ENCODE measurements around the gene SERPINB12. TPM values are rescaled to one million over a fixed set of nuclear protein-coding genes. Genes with fewer than 3 reads are reported as not detected.

The SERPINB12 gene
- total RNA-seq, 2 donors from 2014 or later = not detected

GRCh38 chr18:63586966-63587365 lies 44.8 kb downstream of the SERPINB12 start, which contains the start of gene SERPINB13:
Gene SERPINB13 (plus strand): TSS chr18:63587343. CDS start chr18:63588668, 1,325 bp downstream.
- no peak within 1 kb of the TSS for H3K4me3 ChIP-seq
- DNase-seq = no peak
- intact Hi-C loops (cut with DNase I) = no loop called here
- H3K9ac ChIP-seq (ENCODE audit: low read depth in 2 of 2, low read length in 2 of 2) = no peak within 1 kb of the TSS
- H3K27ac ChIP-seq = no peak within 1 kb of the TSS
- H3K4me1 ChIP-seq = no peaks in the 10 kb centered on the region
- H3K9me3 ChIP-seq = no peaks in the 10 kb centered on the region
- no peaks in the 10 kb centered on the region for H3K27me3 ChIP-seq
- H3K36me3 ChIP-seq = no peaks in the 10 kb centered on the region
- TF ChIP-seq, protein P1, sequence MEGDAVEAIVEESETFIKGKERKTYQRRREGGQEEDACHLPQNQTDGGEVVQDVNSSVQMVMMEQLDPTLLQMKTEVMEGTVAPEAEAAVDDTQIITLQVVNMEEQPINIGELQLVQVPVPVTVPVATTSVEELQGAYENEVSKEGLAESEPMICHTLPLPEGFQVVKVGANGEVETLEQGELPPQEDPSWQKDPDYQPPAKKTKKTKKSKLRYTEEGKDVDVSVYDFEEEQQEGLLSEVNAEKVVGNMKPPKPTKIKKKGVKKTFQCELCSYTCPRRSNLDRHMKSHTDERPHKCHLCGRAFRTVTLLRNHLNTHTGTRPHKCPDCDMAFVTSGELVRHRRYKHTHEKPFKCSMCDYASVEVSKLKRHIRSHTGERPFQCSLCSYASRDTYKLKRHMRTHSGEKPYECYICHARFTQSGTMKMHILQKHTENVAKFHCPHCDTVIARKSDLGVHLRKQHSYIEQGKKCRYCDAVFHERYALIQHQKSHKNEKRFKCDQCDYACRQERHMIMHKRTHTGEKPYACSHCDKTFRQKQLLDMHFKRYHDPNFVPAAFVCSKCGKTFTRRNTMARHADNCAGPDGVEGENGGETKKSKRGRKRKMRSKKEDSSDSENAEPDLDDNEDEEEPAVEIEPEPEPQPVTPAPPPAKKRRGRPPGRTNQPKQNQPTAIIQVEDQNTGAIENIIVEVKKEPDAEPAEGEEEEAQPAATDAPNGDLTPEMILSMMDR (IDR thresholded peaks at IDR 0.05) = no peak

DNA sequence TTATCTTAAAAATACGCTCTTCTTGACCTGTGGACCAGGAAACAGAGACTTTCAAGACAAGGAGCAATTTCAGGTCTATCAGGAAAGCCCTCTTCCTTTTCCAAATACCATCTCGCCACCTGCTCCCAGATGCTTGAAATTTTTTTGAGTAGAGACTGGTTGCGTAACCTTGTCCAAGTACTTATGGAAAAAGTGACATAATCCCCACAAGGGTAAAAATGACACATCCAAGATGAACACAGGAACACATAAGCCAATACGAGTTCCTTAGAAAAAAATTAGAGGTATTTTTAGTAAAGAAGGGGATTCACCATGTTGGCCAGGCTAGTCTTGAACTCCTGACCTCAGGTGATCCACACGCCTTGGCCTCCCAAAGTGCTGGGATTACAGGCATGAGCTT lies 46.7 kb downstream of the SERPINB12 start:
- H3K4me3 ChIP-seq = no peak overlapping the region
- DNase-seq = no peak
- no peak overlapping the region for H3K9ac ChIP-seq (ENCODE audit: low read depth in 2 of 2, low read length in 2 of 2)
- H3K4me1 ChIP-seq = no peaks in the 10 kb centered on the region
- intact Hi-C loops (cut with DNase I) = no loop called here
- no peaks in the 10 kb centered on the region for H3K9me3 ChIP-seq
- H3K27me3 ChIP-seq = no peaks in the 10 kb centered on the region
- H3K36me3 ChIP-seq = no peaks in the 10 kb centered on the region
- TF ChIP-seq, protein P1 (IDR thresholded peaks at IDR 0.05) = no peak
- no peak overlapping the region for H3K27ac ChIP-seq

DNA sequence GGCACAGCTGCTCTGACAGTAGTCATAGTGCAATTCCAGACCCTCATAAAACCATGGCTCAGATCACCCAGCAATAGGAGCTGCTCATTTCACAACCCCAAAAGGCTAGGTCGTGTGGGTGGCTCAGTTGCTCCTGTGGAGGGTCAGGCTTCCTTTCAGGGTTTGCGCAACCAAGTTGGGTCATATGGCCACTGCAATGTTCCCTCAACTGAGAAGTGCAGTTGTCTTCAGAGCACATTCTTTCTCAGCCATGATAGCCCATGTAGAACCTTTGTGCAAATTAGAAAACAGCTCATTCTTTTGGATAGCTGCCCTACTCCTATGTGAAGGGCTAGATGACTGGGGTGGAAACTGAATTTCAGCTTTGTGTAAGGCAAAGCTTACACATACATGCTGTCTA lies 48.2 kb downstream of the SERPINB12 start:
- H3K9ac ChIP-seq (ENCODE audit: low read depth in 2 of 2, low read length in 2 of 2) = no peak overlapping the region
- H3K36me3 ChIP-seq = no peaks in the 10 kb centered on the region
- H3K27ac ChIP-seq = no peak overlapping the region
- intact Hi-C loops (cut with DNase I) = no loop called here
- DNase-seq = no peak
- H3K27me3 ChIP-seq = no peaks in the 10 kb centered on the region
- no peak overlapping the region for H3K4me3 ChIP-seq
- TF ChIP-seq, protein P1 (IDR thresholded peaks at IDR 0.05) = no peak
- H3K4me1 ChIP-seq = no peaks in the 10 kb centered on the region
- H3K9me3 ChIP-seq = no peaks in the 10 kb centered on the region

DNA sequence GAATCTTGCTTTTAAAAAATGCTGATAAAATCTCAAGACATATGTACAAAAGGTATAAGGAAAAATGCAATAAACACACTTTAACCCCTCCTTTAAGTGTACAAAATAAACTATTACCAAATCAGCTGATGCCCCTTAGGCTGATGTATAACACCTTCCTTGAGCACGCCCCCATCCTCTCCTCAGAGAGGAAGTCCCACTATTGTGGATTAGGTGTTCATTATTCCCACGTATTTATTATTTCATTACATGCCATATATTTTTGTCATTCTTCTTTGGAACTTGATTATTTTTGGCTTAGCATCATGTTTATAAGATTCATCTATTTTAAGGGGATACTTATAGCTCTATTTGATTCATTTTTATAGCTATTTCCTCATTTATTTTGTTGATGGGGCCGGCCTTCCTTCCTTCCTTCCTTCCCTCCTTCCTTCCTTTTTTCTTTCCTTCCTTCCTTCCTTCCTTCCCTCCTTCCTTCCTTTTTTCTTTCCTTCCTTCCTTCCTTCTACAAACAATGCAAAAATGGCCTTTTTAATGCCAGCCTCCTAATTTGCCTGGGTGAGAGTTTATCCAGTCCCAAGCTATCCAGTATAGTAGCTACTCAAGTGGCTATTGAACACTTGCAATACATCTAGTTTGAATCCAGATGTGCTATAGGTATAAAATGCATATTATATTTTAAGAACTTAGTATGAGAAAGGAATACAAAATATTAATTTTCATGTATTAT lies 49.0 kb downstream of the SERPINB12 start:
- no peak overlapping the region for H3K4me3 ChIP-seq
- no peaks in the 10 kb centered on the region for H3K9me3 ChIP-seq
- TF ChIP-seq, protein P1 (IDR thresholded peaks at IDR 0.05) = no peak
- no peak overlapping the region for H3K9ac ChIP-seq (ENCODE audit: low read depth in 2 of 2, low read length in 2 of 2)
- no peak overlapping the region for H3K27ac ChIP-seq
- intact Hi-C loops (cut with DNase I) = no loop called here
- no peaks in the 10 kb centered on the region for H3K27me3 ChIP-seq
- no peak for DNase-seq
- no peaks in the 10 kb centered on the region for H3K4me1 ChIP-seq
- H3K36me3 ChIP-seq = no peaks in the 10 kb centered on the region

GRCh38 chr18:63591725-63592124 lies 49.6 kb downstream of the SERPINB12 start:
- Histone ChIP-seq H3K4me1 (no peaks in the 10 kb centered on the region), H3K9me3 (no peaks in the 10 kb centered on the region), H3K36me3 (no peaks in the 10 kb centered on the region), H3K4me3 (no peak overlapping the region), H3K27ac (no peak overlapping the region), H3K27me3 (no peaks in the 10 kb centered on the region), H3K9ac (ENCODE audit: low read depth in 2 of 2, low read length in 2 of 2) (no peak overlapping the region)
- DNase-seq = no peak
- intact Hi-C loops (cut with DNase I) = no loop called here
- TF ChIP-seq, protein P1 (IDR thresholded peaks at IDR 0.05) = no peak
